Mononuclear cell (primary cell): ENCODE data around the gene FOXO3B. TPM values are rescaled to one million over a fixed set of nuclear protein-coding genes. Genes with fewer than 3 reads are reported as not detected.
"Not testable (repeated sequence)": the region's sequence is repeated elsewhere in the genome, so short reads cannot be mapped to it uniquely, and the experiment has no call there.

Experiments used
- H3K27me3 ChIP-seq: 2 replicates; pipeline ENCODE4 v1.6.0; 2011; ENCODE audit warnings: low read length, control low read depth; ENCODE audit not compliant: insufficient read depth
- H3K4me1 ChIP-seq: 2 replicates; pipeline ENCODE4 v1.5.1; 2011; ENCODE audit warnings: mild to moderate bottlenecking, low read length, control low read depth; ENCODE audit not compliant: insufficient read depth
- H3K4me3 ChIP-seq: 2 replicates; pipeline ENCODE4 v1.5.1; 2011; ENCODE audit warnings: mild to moderate bottlenecking, low read length, moderate library complexity
- H3K9me3 ChIP-seq: 2 replicates; pipeline ENCODE4 v1.5.1; 2011; ENCODE audit warnings: low read depth, mild to moderate bottlenecking, control low read depth, low read length
- total RNA-seq: library from RNA; depleted of rRNA; stranded (reverse); fragments of >200 nt; gene quantifications from one replicate; pipeline ENCODE4 v1.2.3, GENCODE V29; 2012

FOXO3B gene
- total RNA-seq, 1 donor = 6.9 TPM

DNA sequence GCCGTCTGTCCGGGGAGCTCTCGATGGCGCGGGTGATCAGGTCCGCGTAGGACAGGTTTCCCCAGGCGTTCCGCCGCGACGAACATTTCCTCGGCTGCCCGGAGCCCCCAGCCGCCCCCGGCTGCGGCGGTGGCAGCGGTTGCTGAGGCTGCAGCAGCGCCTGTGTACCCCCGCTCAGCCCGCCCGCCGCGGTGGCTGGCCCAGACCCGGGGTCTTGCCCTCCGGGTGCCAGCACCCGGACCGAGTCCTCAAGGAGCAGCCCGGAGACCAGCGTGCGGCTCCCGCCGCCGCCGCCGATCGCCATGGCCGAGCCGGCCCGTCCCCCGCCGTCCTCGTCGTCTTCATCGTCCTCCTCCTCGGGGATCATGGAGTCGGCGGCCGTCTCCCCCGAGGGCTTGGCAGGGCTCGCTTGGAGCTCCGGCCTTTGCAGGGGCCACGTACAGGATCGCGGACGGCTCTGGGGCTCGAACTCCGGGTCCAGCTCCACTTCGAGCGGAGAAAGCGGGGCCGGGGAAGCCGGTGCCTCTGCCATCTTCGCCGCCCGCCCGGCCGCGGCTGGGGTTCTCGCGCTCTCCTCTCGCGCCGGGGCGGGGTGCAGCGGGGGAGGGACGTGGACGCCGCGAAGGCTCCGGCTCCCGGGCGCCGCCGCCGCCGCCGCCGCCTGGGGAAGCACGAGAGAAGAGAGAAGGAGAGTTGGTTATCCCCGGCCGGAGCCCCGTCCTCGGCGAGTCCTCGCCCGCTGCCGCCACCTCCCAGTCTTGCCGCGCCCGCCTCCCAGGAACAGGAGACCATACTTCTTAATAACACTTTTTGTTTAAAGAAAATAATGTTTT is 9.5 kb downstream of the FOXO3B start:
- not testable (repeated sequence) for H3K4me3 ChIP-seq, H3K9me3 ChIP-seq, H3K4me1 ChIP-seq, H3K27me3 ChIP-seq

DNA sequence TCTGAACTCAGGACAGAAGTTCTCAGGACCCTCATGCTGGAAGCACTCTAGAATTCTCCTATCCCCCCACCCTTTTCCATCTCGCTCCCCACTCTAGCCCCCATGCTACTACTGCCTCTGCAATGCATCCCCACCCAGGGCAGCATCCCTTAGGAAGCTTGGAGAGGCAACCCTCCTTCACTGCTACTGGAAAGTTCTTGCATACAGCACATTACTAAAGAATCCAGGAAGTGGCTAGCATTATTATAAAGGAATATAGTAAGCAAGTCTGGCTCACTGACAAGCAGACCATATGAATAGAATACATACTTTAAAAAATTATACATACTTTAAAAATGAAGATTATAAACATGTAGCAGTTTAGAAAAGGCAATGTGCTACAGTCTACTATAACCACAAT is 13.5 kb downstream of the FOXO3B start:
- H3K4me3 ChIP-seq, H3K9me3 ChIP-seq, H3K4me1 ChIP-seq, H3K27me3 ChIP-seq: not testable (repeated sequence)

DNA sequence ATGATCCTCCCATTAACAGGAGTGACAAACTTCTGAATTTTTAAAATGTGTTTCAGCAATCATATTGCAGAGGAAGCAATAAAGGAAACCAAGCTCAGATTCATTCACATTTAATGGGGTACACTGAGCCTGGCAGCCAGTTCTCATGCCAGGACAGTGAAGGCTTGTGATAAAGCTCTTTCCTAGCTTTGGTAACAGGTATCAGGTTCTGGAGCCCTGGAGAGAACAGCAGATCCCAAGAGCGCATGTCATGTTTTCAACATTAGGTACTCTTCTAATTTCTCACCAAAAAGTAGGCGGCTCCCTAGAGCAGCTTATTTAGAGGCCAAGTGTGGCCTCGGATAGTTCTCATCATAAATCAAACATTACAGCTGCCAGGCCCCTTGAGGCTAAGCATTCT is 14.6 kb downstream of the FOXO3B start:
- not testable (repeated sequence) for H3K4me3 ChIP-seq, H3K4me1 ChIP-seq, H3K27me3 ChIP-seq
- H3K9me3 ChIP-seq = peaks cover 10% of the 10 kb centered on the region

- not testable (repeated sequence) for H3K4me1 ChIP-seq, H3K4me3 ChIP-seq, H3K27me3 ChIP-seq
- peaks cover 20% of the 10 kb centered on the region for H3K9me3 ChIP-seq
Observed at GRCh38 chr17:18666326-18666725, 15.8 kb downstream of the FOXO3B start.

DNA sequence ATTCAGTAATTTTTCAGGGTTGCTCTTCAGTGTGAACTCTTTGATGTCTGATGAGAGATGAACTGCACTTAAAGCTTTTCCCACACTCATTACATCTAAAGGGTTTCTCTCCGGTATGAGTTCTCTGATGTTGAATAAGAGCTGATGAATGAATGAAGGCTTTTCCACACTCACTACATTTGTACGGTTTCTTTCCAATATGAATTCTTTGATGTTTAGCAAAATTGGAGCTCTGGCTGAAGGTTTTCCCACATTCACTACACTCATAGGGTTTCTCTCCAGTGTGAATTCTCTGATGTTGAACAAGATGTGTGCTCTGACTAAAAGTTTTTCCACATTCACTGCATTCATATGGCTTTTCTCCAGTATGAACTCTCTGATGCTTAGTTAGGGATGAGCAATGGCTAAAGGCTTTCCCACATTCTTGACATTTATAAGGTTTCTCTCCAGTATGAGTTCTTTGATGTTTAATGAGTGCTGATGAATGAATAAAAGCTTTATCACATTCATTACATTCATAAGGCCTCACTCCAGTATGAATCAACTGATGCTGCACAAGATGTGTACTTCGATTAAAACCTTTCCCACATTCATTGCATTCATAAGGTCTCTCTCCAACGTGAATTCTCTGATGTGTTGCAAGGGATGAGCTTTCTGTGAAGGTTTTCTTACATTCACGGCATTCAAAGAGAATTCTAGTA is 20.0 kb downstream of the FOXO3B start:
- H3K4me3 ChIP-seq, H3K4me1 ChIP-seq, H3K27me3 ChIP-seq: not testable (repeated sequence)
- peaks cover 28% of the 10 kb centered on the region for H3K9me3 ChIP-seq

DNA sequence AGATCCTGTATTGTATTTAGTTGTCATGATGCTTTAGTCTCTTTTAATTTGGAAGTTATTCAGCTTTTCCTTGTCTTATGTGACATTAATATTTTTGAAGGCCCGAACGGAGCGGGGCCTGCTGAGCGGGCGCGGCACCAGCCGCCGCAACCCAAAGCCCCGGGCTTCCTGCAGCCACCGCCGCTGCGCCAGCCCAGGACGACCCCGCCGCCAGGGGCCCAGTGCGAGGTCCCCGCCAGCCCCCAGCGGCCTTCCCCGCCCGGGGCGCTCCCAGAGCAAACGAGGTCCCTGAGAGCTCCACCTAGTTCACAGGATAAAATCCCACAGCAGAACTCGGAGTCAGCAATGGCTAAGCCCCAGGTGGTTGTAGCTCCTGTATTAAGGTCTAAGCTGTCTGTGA is 32.0 kb downstream of the FOXO3B start:
- not testable (repeated sequence) for H3K4me3 ChIP-seq, H3K9me3 ChIP-seq, H3K4me1 ChIP-seq, H3K27me3 ChIP-seq

- H3K4me1 ChIP-seq, H3K9me3 ChIP-seq, H3K4me3 ChIP-seq, H3K27me3 ChIP-seq: not testable (repeated sequence)
Observed at GRCh38 chr17:18644291-18644690, 37.8 kb downstream of the FOXO3B start, which contains the start of gene TBC1D28. Gene TBC1D28 (minus strand): TSS chr17:18644391. CDS start chr17:18641352, 3,039 bp downstream.

- not testable (repeated sequence) for H3K4me1 ChIP-seq, H3K9me3 ChIP-seq, H3K27me3 ChIP-seq, H3K4me3 ChIP-seq
Observed at GRCh38 chr17:18643124-18643523, 39.0 kb downstream of the FOXO3B start.

GRCh38 chr17:18638357-18638756 is 43.8 kb downstream of the FOXO3B start:
- H3K9me3 ChIP-seq, H3K4me1 ChIP-seq, H3K27me3 ChIP-seq, H3K4me3 ChIP-seq: not testable (repeated sequence)

- not testable (repeated sequence) for H3K4me1 ChIP-seq, H3K27me3 ChIP-seq, H3K4me3 ChIP-seq, H3K9me3 ChIP-seq
Observed at GRCh38 chr17:18636237-18636636, 45.9 kb downstream of the FOXO3B start.

DNA sequence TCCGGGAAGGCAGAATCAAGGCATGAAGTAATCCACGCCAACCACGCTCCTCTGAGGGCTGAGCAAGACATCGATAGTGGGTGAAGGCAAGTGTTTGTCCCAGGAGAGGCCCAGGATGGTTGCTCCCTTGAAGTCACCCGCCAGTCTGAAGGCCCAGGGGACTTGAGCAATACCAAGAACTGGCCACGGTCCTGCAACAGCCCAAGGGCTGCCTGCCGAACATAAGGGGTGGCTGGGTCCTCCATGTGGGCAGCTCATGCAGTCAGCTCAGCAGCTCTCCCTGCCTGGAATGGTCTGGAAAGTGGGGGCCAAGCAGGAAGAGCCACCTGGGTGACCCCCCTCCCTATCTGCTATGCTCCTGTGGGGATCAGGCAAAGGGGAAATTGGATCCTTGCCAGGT is 46.3 kb downstream of the FOXO3B start:
- not testable (repeated sequence) for H3K4me3 ChIP-seq, H3K9me3 ChIP-seq, H3K4me1 ChIP-seq, H3K27me3 ChIP-seq

DNA sequence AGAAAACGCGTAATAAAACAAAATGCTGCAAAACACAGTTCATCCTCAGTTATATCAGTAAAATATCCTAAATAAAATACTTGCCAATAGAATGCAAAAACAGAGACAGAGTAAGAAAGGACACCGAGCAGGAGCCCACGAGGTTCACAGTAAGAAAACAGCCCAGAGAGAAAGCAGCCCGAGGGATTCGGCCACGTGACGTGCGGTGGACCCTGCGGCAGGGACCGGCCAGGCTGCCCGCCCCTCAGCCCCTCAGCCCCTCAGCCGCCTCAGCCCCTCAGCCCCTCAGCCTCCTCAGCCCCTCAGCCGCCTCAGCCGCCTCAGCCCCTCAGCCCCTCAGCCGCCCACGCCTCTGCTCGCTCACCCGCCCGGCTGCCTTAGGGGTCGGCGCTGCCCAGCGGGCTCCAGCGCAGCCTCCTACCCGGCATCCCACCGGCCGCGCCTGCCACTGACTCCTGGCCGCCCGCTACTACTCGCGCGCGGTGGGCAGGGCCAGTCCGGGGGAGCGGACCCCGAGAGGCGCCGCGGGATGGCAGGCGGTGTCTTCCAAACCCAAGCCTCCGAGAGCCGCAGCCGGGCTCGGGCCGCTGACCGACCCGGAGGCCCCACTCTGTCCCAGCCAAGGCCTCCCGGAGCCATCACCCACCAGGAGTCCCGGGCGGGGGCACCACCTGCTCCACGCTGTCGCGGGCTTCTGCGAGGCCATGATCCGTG is 47.4 kb downstream of the FOXO3B start:
- not testable (repeated sequence) for H3K9me3 ChIP-seq

More for the DNA sequence above, 47.4 kb downstream of the FOXO3B start:
- not testable (repeated sequence) for H3K4me1 ChIP-seq, H3K27me3 ChIP-seq, H3K4me3 ChIP-seq

Other genes starting within 250 kb of the FOXO3B start
- 0.63 TPM for gene LGALS9C, start 205.5 kb downstream of the FOXO3B start, total RNA-seq
- gene TBC1D28, start 37.9 kb downstream of the FOXO3B start, total RNA-seq = not detected
- gene FBXW10, start 61.7 kb upstream of the FOXO3B start, total RNA-seq = not detected
- gene TVP23B, start 98.9 kb upstream of the FOXO3B start, total RNA-seq = 51.6 TPM
- gene PRPSAP2, start 175.8 kb upstream of the FOXO3B start, total RNA-seq = 33.4 TPM